DMS53 (cell line): ENCODE measurements around the gene SULT1E1.

ENCODE experiments used
- DNase-seq: peaks from one replicate; lab custom pipeline; 2025; lab: John Stamatoyannopoulos, UW

Gene SULT1E1

DNA sequence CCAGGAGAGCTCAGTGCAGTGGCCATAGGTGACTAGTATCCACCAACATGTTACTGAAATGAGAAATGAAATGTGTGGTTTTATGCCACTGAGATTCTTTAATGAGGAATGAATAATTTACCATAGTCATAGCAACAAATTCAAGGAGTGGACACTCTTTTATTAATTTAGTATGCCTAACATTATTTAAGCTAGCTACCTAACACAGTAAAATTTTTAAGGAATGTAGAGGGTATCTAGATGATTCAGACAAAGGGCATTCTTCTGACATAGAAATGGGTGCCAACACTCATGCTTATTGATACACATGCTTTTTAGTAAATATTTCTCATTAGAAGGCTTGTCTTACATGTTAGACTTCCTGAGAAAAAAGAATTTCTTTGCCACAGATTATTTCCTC is 66.2 kb downstream of the SULT1E1 start:
- no peak for DNase-seq
